HL-60 (cell line): Measurements from ENCODE around the gene NTN3.

Experiments
- DNase-seq, 2 experiments: peaks; one replicate each; pipeline ENCODE4 v3.0.0-alpha.2; 2010 to 2020; ENCODE audit warnings: low read depth in 1 of 2, low spot score in 1 of 2
- H3K27ac ChIP-seq: fragments of 250-450 bp; sonication (Bioruptor Pico); replicated peaks from 2 replicates; pipeline ENCODE4 v1.5.1; 2020; ENCODE audit warnings: mild to moderate bottlenecking, moderate library complexity
- H3K27me3 ChIP-seq: fragments of 250-450 bp; sonication (Bioruptor Pico); 2 replicates; pipeline ENCODE4 v1.5.1; 2021; ENCODE audit warnings: mild to moderate bottlenecking, moderate library complexity; ENCODE audit not compliant: insufficient read depth, poor library complexity, severe bottlenecking
- H3K4me3 ChIP-seq: replicated peaks from 2 replicates; pipeline ENCODE4 v1.5.1; 2011; ENCODE audit warnings: mild to moderate bottlenecking, control low read depth, low read length; ENCODE audit not compliant: insufficient read depth
- CTCF ChIP-seq: IDR thresholded peaks from one replicate; pipeline ENCODE4 v1.5.1; 2011; ENCODE audit warnings: low read length, control low read depth, inconsistent platforms; ENCODE audit not compliant: insufficient read depth
- GABPA ChIP-seq: IDR thresholded peaks from 2 replicates; pipeline ENCODE4 v1.6.1; 2012; ENCODE audit warnings: low read depth
- POLR2AphosphoS5 ChIP-seq: IDR thresholded peaks from 2 replicates; pipeline ENCODE4 v1.6.1; 2012; ENCODE audit warnings: low read depth
- REST ChIP-seq: IDR thresholded peaks from 2 replicates; pipeline ENCODE4 v1.6.1; 2012; ENCODE audit warnings: low read depth; ENCODE audit not compliant: insufficient replicate concordance
- SPI1 ChIP-seq: IDR thresholded peaks from 2 replicates; pipeline ENCODE4 v1.6.1; 2012; ENCODE audit warnings: low read depth, mild to moderate bottlenecking, borderline replicate concordance

The NTN3 gene

GRCh38 chr16:2498531-2499253 lies 27.6 kb downstream of the NTN3 start:
- no peak for DNase-seq
- no peak overlapping the region for H3K27ac ChIP-seq
- TF ChIP-seq SPI1 (no peak), GABPA (no peak), REST (no peak), CTCF (no peak), POLR2AphosphoS5 (no peak)
- H3K27me3 ChIP-seq = no peaks in the 10 kb centered on the region
- H3K4me3 ChIP-seq = no peak overlapping the region

GRCh38 chr16:2499454-2499853 lies 28.4 kb downstream of the NTN3 start:
- Histone ChIP-seq H3K27ac (no peak overlapping the region), H3K4me3 (no peak overlapping the region), H3K27me3 (no peaks in the 10 kb centered on the region)
- TF ChIP-seq POLR2AphosphoS5 = no peak
- TF ChIP-seq CTCF = no peak
- TF ChIP-seq SPI1 = no peak
- no peak for DNase-seq

GRCh38 chr16:2499890-2500429 lies 28.9 kb downstream of the NTN3 start:
- H3K27me3 ChIP-seq = no peaks in the 10 kb centered on the region
- no peak overlapping the region for H3K27ac ChIP-seq
- H3K4me3 ChIP-seq = no peak overlapping the region
- TF ChIP-seq SPI1 (no peak), POLR2AphosphoS5 (no peak), REST (no peak), GABPA (no peak), CTCF (no peak)
- DNase-seq = no peak

- H3K27ac ChIP-seq = no peak overlapping the region
- no peak for TF ChIP-seq GABPA
- TF ChIP-seq SPI1 = no peak
- TF ChIP-seq CTCF = no peak
- no peak for TF ChIP-seq POLR2AphosphoS5
- no peak for TF ChIP-seq REST
- DNase-seq = no peak
- no peaks in the 10 kb centered on the region for H3K27me3 ChIP-seq
- no peak overlapping the region for H3K4me3 ChIP-seq
These were observed 29.4 kb downstream of the NTN3 start for GRCh38 chr16:2500430-2500917.
